GM18873 (cell line): ENCODE data around the gene PANK3.
"Not testable (repeated sequence)": the region's sequence is repeated elsewhere in the genome, so short reads cannot be mapped to it uniquely, and the experiment has no call there.

Experiments used
- ATAC-seq: cut with Tn5 transposase; IDR thresholded peaks from one replicate; pipeline ENCODE4 v1.9.1; 2021; ENCODE audit warnings: mild to moderate bottlenecking, moderate library complexity, moderate number of reproducible peaks; ENCODE audit not compliant: unreplicated experiment, low FRiP score

The PANK3 gene

DNA sequence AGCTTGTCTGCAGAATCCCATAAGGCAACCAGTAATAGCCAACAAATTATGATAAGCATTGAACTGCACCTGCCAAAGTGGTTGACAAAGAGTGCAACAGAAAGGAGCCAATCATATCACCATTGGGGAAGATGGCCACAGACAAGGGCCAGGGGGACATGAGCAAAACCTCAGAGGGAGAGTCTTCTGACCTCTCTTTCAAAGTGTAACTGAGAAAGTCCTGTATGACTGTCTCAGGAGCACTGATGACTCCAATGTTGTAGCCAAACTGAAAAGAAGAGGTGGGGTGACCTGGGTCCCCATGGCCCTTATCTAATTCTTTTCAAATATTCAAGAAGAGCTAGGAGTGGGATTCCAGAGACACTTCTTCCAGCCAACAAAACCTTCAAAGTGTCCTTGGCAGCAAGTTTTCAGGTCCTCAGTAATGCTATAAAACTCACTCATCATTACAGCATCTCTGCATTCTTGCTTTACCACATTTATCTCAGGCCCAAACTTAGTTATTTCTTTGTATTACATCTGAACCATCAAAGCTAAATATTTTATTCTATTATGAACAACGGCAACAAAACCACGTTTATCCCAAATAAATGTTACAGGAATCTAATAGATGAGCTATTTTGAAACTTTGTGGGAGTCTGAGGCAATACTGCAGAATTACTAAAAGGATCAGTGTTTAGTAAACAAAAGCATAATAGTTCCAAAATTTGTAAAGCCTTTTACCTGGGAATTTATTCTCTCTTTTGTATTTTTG, 25.6 kb downstream of the PANK3 start:
- no peak for ATAC-seq

GRCh38 chr5:168552146-168552545, 27.0 kb downstream of the PANK3 start:
- no peak for ATAC-seq

DNA sequence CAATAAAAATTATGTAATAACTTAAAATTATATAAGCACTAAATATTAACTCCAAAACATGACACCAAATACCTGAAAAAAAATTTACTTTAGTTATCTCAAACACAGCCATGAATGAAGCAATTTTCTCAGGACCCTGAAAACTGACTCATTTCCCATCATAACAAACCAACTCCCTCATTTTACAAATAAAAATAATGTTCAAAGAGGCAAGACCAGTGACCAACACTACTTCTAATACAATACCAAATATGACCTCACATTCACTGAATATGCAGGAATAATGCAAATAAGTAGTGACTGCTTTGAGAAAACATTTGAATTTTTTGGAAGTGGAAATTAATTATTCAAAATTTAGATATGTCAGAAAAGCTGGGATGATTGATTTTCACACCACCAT, 28.5 kb downstream of the PANK3 start:
- ATAC-seq: no peak

GRCh38 chr5:168549554-168549953, 29.6 kb downstream of the PANK3 start:
- ATAC-seq: no peak

DNA sequence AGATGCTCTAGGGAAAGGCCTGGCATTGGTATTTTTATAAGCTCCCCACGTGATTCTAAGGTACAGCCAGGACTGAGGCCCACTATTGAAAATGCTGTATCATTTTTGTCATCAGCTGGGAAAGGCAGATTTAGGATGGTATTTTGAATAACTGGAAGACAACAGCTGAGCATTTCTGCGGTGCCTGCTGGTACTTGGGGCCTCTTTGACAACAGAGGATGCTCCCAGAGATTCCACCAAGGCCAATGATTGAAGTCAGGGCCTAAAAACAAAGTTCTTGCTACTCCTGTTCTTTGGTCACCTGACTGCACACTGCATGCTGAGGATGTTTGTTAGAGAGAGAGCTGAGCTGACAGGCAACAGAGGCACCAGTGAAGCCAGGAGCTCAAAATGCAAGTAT, 42.0 kb downstream of the PANK3 start:
- ATAC-seq: no peak

DNA sequence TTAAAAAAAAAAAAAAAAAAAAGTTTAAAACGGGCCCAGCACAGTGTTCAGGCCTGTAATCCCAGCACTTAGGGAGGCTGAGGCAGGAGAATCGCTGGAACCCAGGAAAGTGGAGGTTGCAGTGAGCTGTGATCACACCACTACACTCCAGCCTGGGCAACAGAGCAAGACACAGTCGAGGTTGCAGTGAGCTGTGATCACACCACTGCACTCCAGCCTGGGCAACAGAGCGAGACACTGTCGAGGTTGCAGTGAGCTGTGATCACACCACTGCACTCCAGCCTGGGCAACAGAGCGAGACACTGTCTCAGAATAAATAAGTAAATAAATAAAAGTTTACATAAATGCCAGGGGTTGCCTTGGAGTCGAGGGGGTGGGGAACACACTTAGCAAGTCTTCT, 44.8 kb downstream of the PANK3 start:
- ATAC-seq: not testable (repeated sequence)

DNA sequence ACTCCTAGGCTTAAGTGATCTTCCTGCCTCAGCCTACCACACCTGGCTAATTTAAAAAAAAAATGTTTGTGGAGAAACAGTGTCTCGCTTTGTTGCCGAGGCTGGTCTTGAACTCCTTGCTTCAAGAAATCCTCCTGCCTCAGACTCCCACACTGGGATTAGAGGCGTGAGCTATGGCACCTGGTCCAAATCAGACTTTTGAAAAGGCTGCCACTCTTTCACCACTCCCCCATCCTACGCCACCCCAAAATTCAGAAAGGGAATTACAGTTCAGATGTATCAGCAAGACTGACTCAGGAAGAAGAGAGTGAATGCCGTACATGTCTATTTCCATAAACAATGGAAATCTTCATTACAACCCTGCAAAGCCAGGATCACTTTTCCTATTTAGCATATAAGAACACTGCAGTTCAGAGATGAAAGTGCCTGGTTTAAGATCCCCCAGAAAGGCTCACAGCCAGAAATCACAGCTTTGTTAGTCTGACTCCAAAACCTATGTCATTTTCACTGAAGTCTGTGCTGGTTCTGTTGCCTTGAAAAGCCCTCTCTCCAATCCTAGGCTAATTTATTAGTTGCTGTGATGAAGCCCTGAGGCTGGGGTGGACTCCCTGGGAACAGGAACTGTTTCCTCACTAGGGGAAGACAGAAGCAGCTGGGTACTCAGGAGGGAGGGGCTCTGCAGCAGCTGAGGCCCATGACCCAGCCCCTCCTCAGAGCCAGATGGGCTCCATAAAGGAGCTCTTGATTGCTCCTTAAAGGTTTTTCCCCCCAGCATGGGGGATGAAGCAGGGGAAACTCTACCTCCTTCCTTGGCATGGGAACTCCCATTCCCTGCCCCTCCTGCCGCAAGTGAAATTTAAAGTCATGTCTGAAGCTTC, 46.9 kb downstream of the PANK3 start:
- ATAC-seq: no peak

- ATAC-seq: no peak
Measured at GRCh38 chr5:168531191-168531590, 48.0 kb downstream of the PANK3 start.

DNA sequence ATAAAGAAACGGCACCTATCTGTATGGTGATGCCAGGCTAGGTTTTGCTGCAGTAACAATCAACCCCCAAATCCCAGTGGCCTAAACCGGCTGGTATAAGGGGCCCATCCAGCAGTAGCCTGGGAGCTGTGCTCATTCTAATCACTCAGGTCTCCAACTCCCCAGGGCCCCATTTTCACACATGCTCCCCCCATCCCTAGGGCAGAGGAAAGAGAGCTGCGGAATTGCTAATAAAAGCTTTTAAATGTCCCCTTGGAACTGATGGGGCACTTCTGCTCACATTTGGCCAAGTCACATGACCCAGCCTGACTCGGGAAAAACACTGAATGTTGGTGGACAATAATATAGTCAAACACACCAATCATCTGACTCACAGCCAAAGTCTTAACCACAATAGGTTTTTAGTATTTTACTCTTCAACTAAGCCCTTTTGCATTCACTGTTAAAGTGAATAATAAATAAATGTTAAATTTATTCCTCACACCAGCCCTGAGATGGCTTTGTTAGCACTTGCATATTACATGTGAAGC, 48.5 kb downstream of the PANK3 start:
- no peak for ATAC-seq

GRCh38 chr5:168529374-168530234, 49.6 kb downstream of the PANK3 start:
- no peak for ATAC-seq

DNA sequence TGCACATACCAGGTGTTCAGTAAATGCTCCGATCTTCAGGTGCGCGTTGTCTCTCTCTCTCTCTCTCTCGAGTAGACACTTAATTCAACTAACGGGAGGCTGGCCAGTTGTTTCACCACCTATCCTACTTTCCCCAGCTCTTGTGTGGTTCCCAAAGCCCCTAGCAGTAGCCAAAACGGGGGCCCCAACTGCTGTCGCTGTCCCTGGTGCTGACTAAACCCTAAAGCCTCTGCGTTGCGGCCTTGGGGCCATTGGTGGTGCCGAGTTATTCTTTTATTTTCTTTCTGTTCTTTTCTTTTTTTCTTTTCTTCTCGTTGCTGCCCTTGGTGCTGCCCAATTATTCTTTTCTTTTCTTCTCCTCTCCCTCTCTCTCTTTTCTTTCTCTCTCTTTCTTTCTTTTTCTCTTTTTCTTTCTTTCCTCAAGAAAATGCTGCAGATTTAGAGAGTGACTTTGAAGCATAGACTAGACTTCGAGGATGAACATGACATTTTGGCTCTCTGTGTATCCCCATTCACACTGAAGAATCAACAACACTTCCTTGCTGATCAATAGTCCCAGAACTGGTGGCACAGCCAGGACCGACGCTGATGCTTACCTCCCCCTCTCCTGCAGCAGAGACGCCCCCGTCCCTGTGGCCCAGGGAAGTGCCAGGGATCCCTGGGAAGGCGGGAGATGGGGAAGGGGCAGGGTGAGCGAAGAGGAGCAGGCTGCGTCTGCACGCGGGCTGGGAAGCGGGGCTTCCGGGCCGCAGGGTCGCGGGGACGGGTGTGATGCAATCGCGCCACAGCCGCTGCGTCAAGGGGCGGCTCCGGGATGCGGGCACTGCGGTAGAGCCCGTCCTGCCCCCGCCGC, 50.4 kb downstream of the PANK3 start, which contains the start of gene FBLL1:
Gene FBLL1, plus strand, starts transcription at position 785 of the 853 bp plus-strand sequence. CDS start 200 bp downstream, outside the sequence.
- ATAC-seq: no peak

- no peak for ATAC-seq
Measured at GRCh38 chr5:168527756-168528295, 51.3 kb downstream of the PANK3 start.

DNA sequence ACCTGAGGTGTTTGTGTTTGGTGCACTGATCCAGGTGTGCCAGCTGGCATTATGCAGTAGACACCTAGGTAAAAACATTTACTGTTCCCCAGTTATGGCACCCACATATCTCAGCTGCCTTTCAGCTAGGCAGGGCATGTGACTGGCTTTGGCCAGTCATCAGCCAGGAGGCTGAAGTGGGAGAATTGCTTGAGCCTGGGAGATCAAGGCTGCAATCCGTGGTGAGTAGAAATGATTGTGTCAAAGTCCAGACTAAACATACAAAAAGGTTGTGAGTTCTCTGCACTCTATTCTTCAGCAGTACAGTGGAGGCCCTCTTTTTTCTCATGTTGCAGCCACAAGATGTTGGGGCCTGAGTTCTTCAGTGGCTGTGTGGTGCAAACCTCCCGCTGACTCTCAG, 53.3 kb downstream of the PANK3 start:
- no peak for ATAC-seq

GRCh38 chr5:168513861-168514428, 65.2 kb downstream of the PANK3 start:
- no peak for ATAC-seq

GRCh38 chr5:168502563-168503237, 76.5 kb downstream of the PANK3 start:
- no peak for ATAC-seq
